Airway epithelial cell (primary cell): ENCODE measurements around the gene DHRS1. TPM values are rescaled to one million over a fixed set of nuclear protein-coding genes. Genes with fewer than 3 reads are reported as not detected.

ENCODE experiments used
- total RNA-seq: library from RNA; depleted of rRNA; stranded (reverse); fragments of >200 nt; gene quantifications from 2 replicates; pipeline ENCODE4 v1.2.3, GENCODE V29; 2015

Gene DHRS1
- total RNA-seq, result 82.6 and 85.4 TPM in 2 replicates

GRCh38 chr14:24299255-24300191 lies at the start of gene DHRS1, which contains the start of gene NOP9:
Gene DHRS1, minus strand, starts transcription at chr14:24299780. Its CDS starts 674 bp downstream, at chr14:24299106.
Gene NOP9, plus strand, starts transcription at chr14:24299850. Its CDS starts 105 bp downstream, at chr14:24299955.

GRCh38 chr14:24339284-24340151 lies 39.9 kb upstream of the DHRS1 start, which contains the start of gene RIPK3:
Gene RIPK3, minus strand, starts transcription at chr14:24339991. Its CDS starts 165 bp downstream, at chr14:24339826.

GRCh38 chr14:24334431-24335291 lies 35.1 kb upstream of the DHRS1 start, which contains the start of gene ADCY4:
Gene ADCY4, minus strand, starts transcription at chr14:24335071. Its CDS starts 419 bp downstream, at chr14:24334652.

GRCh38 chr14:24310646-24311604 lies 11.3 kb upstream of the DHRS1 start, which contains the start of gene LTB4R:
Gene LTB4R, plus strand, starts transcription at chr14:24311502. Its CDS starts 4,150 bp downstream, at chr14:24315652.

GRCh38 chr14:24309538-24310264 lies 10.1 kb upstream of the DHRS1 start, which contains the start of gene LTB4R2:
Gene LTB4R2, plus strand, starts transcription at chr14:24310140. Its CDS starts 525 bp downstream, at chr14:24310665.

GRCh38 chr14:24307575-24308341 lies 8.2 kb upstream of the DHRS1 start, which contains the start of gene CIDEB:
Gene CIDEB, minus strand, starts transcription at chr14:24307977. Its CDS starts 119 bp downstream, at chr14:24307858.

GRCh38 chr14:24271134-24271833 lies 28.3 kb downstream of the DHRS1 start, which contains the start of gene RABGGTA:
Gene RABGGTA, minus strand, starts transcription at chr14:24271597. Its CDS starts 482 bp downstream, at chr14:24271115.

GRCh38 chr14:24262821-24263733 lies 36.5 kb downstream of the DHRS1 start, which contains the start of gene TGM1:
Gene TGM1, minus strand, starts transcription at chr14:24263177. Its CDS starts 825 bp downstream, at chr14:24262352.

Other genes with a start within 250 kb of the DHRS1 start
- gene CARMIL3, start 247.8 kb downstream of the DHRS1 start, total RNA-seq, result 0.07 TPM in 1 of 2 replicates, not detected in the other
- gene CPNE6, start 228.2 kb downstream of the DHRS1 start, total RNA-seq, result not detected in 2 replicates
- gene PCK2, start 205.5 kb downstream of the DHRS1 start, total RNA-seq, result 15.0 and 15.2 TPM in 2 replicates
- gene DCAF11, start 185.0 kb downstream of the DHRS1 start, total RNA-seq, result 37.3 and 48.1 TPM in 2 replicates
- gene NRL, start 184.8 kb downstream of the DHRS1 start, total RNA-seq, result 0.23 and 1.5 TPM in 2 replicates
- not detected in 2 replicates for gene FITM1, start 169.1 kb downstream of the DHRS1 start, total RNA-seq
- gene PSME1, start 163.6 kb downstream of the DHRS1 start, total RNA-seq, result 143 and 167 TPM in 2 replicates
- gene EMC9, start 158.2 kb downstream of the DHRS1 start, total RNA-seq, result 19.5 and 25.0 TPM in 2 replicates
- gene PSME2, start 153.2 kb downstream of the DHRS1 start, total RNA-seq, result 54.1 and 80.0 TPM in 2 replicates
- gene RNF31, start 152.3 kb downstream of the DHRS1 start, total RNA-seq, result 37.5 and 96.2 TPM in 2 replicates
- gene IRF9, start 138.5 kb downstream of the DHRS1 start, total RNA-seq, result 10.6 and 14.6 TPM in 2 replicates
- 20.7 and 24.2 TPM in 2 replicates for gene REC8, start 127.7 kb downstream of the DHRS1 start, total RNA-seq
- gene IPO4, start 111.0 kb downstream of the DHRS1 start, total RNA-seq, result 69.6 and 70.8 TPM in 2 replicates
- 46.4 and 51.1 TPM in 2 replicates for gene TM9SF1, start 104.3 kb downstream of the DHRS1 start, total RNA-seq
- not detected in 2 replicates for gene TSSK4, start 94.1 kb downstream of the DHRS1 start, total RNA-seq
- 60.7 and 77.1 TPM in 2 replicates for gene CHMP4A, start 86.3 kb downstream of the DHRS1 start, total RNA-seq
- gene MDP1, start 83.7 kb downstream of the DHRS1 start, total RNA-seq, result 11.5 and 12.0 TPM in 2 replicates
- 243 and 248 TPM in 2 replicates for gene NEDD8, start 67.4 kb downstream of the DHRS1 start, total RNA-seq
- gene GMPR2, start 66.9 kb downstream of the DHRS1 start, total RNA-seq, result 30.3 and 45.9 TPM in 2 replicates
- gene TINF2, start 57.2 kb downstream of the DHRS1 start, total RNA-seq, result 52.2 and 64.4 TPM in 2 replicates
- 229 and 247 TPM in 2 replicates for gene TGM1, start 36.6 kb downstream of the DHRS1 start, total RNA-seq
- gene RABGGTA, start 28.2 kb downstream of the DHRS1 start, total RNA-seq, result 58.5 and 80.3 TPM in 2 replicates
- gene NOP9, start 70 bp upstream of the DHRS1 start, total RNA-seq, result 20.7 and 32.6 TPM in 2 replicates
- gene CIDEB, start 8.2 kb upstream of the DHRS1 start, total RNA-seq, result 2.2 and 2.7 TPM in 2 replicates
- 55.2 and 59.3 TPM in 2 replicates for gene LTB4R2, start 10.4 kb upstream of the DHRS1 start, total RNA-seq
- gene LTB4R, start 11.7 kb upstream of the DHRS1 start, total RNA-seq, result 7.7 and 16.1 TPM in 2 replicates
- 0.85 and 1.6 TPM in 2 replicates for gene ADCY4, start 35.3 kb upstream of the DHRS1 start, total RNA-seq
- gene RIPK3, start 40.2 kb upstream of the DHRS1 start, total RNA-seq, result 5.4 and 6.0 TPM in 2 replicates
- gene NFATC4, start 68.4 kb upstream of the DHRS1 start, total RNA-seq, result 24.3 and 29.6 TPM in 2 replicates
- 16.4 and 21.9 TPM in 2 replicates for gene NYNRIN, start 99.2 kb upstream of the DHRS1 start, total RNA-seq
- gene CBLN3, start 129.9 kb upstream of the DHRS1 start, total RNA-seq, result 0.56 and 1.1 TPM in 2 replicates
- gene KHNYN, start 130.2 kb upstream of the DHRS1 start, total RNA-seq, result 60.4 and 66.9 TPM in 2 replicates
- gene SDR39U1, start 143.0 kb upstream of the DHRS1 start, total RNA-seq, result 17.0 and 34.2 TPM in 2 replicates
- not detected in 2 replicates for gene CMA1, start 208.5 kb upstream of the DHRS1 start, total RNA-seq